22Rv1 (cell line): ENCODE data around the gene GSTM1.

Source experiments
- H3K27ac ChIP-seq: fragments of 450-650 bp; 2 replicates; pipeline ENCODE4 v1.5.1; 2017
- CTCF ChIP-seq: fragments of 450-650 bp; IDR thresholded peaks from 2 replicates; pipeline ENCODE4 v1.5.1; 2017; ENCODE audit warnings: mild to moderate bottlenecking
- ZFX ChIP-seq: fragments of 450-650 bp; IDR thresholded peaks from 2 replicates; pipeline ENCODE4 v1.6.1; 2017; ENCODE audit warnings: antibody characterized with exemption, borderline replicate concordance

The GSTM1 gene

GRCh38 chr1:109722908-109723691 is 35.5 kb downstream of the GSTM1 start:
- peak overlapping the region; percentile 78 for H3K27ac ChIP-seq
- no peak for TF ChIP-seq CTCF
- no peak for TF ChIP-seq ZFX

GRCh38 chr1:109724933-109725332 is 37.3 kb downstream of the GSTM1 start:
- TF ChIP-seq CTCF (no peak), ZFX (no peak)
- peak overlapping the region; percentile 78 for H3K27ac ChIP-seq

GRCh38 chr1:109725510-109725909 is 37.9 kb downstream of the GSTM1 start:
- TF ChIP-seq ZFX (no peak), CTCF (no peak)
- peak overlapping the region; percentile 78 for H3K27ac ChIP-seq

- TF ChIP-seq CTCF (no peak), ZFX (no peak)
- H3K27ac ChIP-seq = peak overlapping the region; percentile 78
Observed at GRCh38 chr1:109726007-109726406, 38.4 kb downstream of the GSTM1 start.

- TF ChIP-seq ZFX = no peak
Observed at GRCh38 chr1:109726728-109727373, 39.2 kb downstream of the GSTM1 start.

GRCh38 chr1:109728870-109729269 is 41.3 kb downstream of the GSTM1 start:
- TF ChIP-seq CTCF (no peak), ZFX (no peak)
- no peak overlapping the region for H3K27ac ChIP-seq

More at GRCh38 chr1:109726728-109727373, 39.2 kb downstream of the GSTM1 start:
- peak overlapping the region; percentile 78 for H3K27ac ChIP-seq

- no peak for TF ChIP-seq ZFX
- no peak for TF ChIP-seq CTCF
Observed at GRCh38 chr1:109730666-109731065, 43.0 kb downstream of the GSTM1 start.

More at GRCh38 chr1:109730666-109731065, 43.0 kb downstream of the GSTM1 start:
- no peak overlapping the region for H3K27ac ChIP-seq
